Fibroblast of lung (primary cell): ENCODE measurements around the gene CNOT9. TPM values are rescaled to one million over a fixed set of nuclear protein-coding genes. Genes with fewer than 3 reads are reported as not detected.

Experiments
- DNase-seq, 2 donors: peaks; one replicate each; pipeline versions ENCODE4 v3.0.0 to v3.0.0-alpha.2; 2010; ENCODE audit warnings: low read depth in 2 of 2
- H2AFZ ChIP-seq: 2 replicates; pipeline ENCODE4 v1.5.1; 2012; ENCODE audit warnings: low read length, control low read depth, inconsistent platforms
- H3K27ac ChIP-seq: 2 replicates; pipeline ENCODE4 v1.5.1; 2011; ENCODE audit warnings: low read length, control low read depth; ENCODE audit not compliant: insufficient read depth
- H3K27me3 ChIP-seq: 2 replicates; pipeline ENCODE4 v1.5.1; 2011; ENCODE audit warnings: mild to moderate bottlenecking, low read length; ENCODE audit not compliant: control insufficient read depth, insufficient read depth
- H3K36me3 ChIP-seq: 2 replicates; pipeline ENCODE4 v1.5.1; 2011; ENCODE audit warnings: low read length; ENCODE audit not compliant: control insufficient read depth, insufficient read depth
- H3K4me1 ChIP-seq: 2 replicates; pipeline ENCODE4 v1.5.1; 2011; ENCODE audit warnings: low read length; ENCODE audit not compliant: control insufficient read depth, insufficient read depth; ENCODE audit errors: extremely low read depth
- H3K4me2 ChIP-seq: 2 replicates; pipeline ENCODE4 v1.5.1; 2011; ENCODE audit warnings: low read length, control low read depth; ENCODE audit not compliant: insufficient read depth; ENCODE audit errors: extremely low read depth
- H3K4me3 ChIP-seq, 4 experiments: fragments of 200-600 bp in 1 of 4; sonication (generic) in 1 of 4; replicated peaks in 1 of 4; 2 replicates each; pipeline ENCODE4 v1.5.1; 2011 to 2016; ENCODE audit warnings: low read length in 4 of 4, low read depth in 3 of 4, mild to moderate bottlenecking in 3 of 4, control low read depth in 2 of 4, inconsistent platforms in 1 of 4, mixed read lengths in 1 of 4; ENCODE audit not compliant: insufficient read depth in 1 of 4; ENCODE audit errors: control extremely low read depth in 1 of 4
- H3K79me2 ChIP-seq: 2 replicates; pipeline ENCODE4 v1.5.1; 2012; ENCODE audit warnings: mild to moderate bottlenecking, low read length, inconsistent platforms; ENCODE audit not compliant: control insufficient read depth, insufficient read depth
- H3K9ac ChIP-seq: 2 replicates; pipeline ENCODE4 v1.5.1; 2011; ENCODE audit warnings: mild to moderate bottlenecking, low read length, control low read depth; ENCODE audit not compliant: insufficient read depth
- H3K9me3 ChIP-seq: 2 replicates; pipeline ENCODE4 v1.5.1; 2012; ENCODE audit warnings: low read depth, low read length; ENCODE audit not compliant: control insufficient read depth, insufficient read depth
- H4K20me1 ChIP-seq: 2 replicates; pipeline ENCODE4 v1.5.1; 2011; ENCODE audit warnings: low read length; ENCODE audit not compliant: control insufficient read depth, insufficient read depth; ENCODE audit errors: extremely low read depth
- CTCF ChIP-seq, 2 donors: IDR thresholded peaks in 1 of 2; conservative IDR thresholded peaks in 1 of 2; 1 replicate in 1 of 2; 2 replicates in 1 of 2; pipeline ENCODE4 v1.5.1; 2011 to 2012; ENCODE audit warnings: low read length in 2 of 2, control low read depth in 1 of 2, inconsistent platforms in 1 of 2, low read depth in 1 of 2, mild to moderate bottlenecking in 1 of 2
- EZH2 ChIP-seq: IDR thresholded peaks from 2 replicates; pipeline ENCODE4 v1.5.1; 2012; ENCODE audit warnings: low read length, control low read depth, mild to moderate bottlenecking; ENCODE audit errors: missing control alignments
- polyA plus RNA-seq, 2 donors: library from polyadenylated mRNA; depleted of rRNA in 1 of 2; stranded (reverse) in 1 of 2; unstranded in 1 of 2; fragments of >200 nt; gene quantifications; 2 replicates each; pipeline ENCODE4 v1.2.1, GENCODE V29; 2011 to 2012; ENCODE audit warnings: missing spikeins in 1 of 2
- total RNA-seq: library from RNA; depleted of rRNA; stranded (reverse); fragments of >200 nt; gene quantifications from 2 replicates; pipeline ENCODE4 v1.2.1, GENCODE V29; 2014

Gene CNOT9
- total and polyA plus RNA-seq, 2 donors (not counting 1 experiment from before 2014, with no cell fraction given): 31.4 to 45.9 TPM

GRCh38 chr2:218576854-218577253 is 8.2 kb downstream of the CNOT9 start:
- peaks cover 66% of the 10 kb centered on the region for H3K79me2 ChIP-seq
- H4K20me1 ChIP-seq: no peaks in the 10 kb centered on the region
- TF ChIP-seq EZH2 (no peak), CTCF (conservative IDR thresholded peaks at IDR 0.05 in 1 of 2, IDR thresholded peaks at IDR 0.05 in 1 of 2; ENCODE audit: low read depth in 1 of 2, low read length in 2 of 2) (no peak)
- H2AFZ ChIP-seq: no peak overlapping the region
- DNase-seq: no peak
- H3K36me3 ChIP-seq: no peaks in the 10 kb centered on the region
- H3K9me3 ChIP-seq: no peaks in the 10 kb centered on the region
- H3K9ac ChIP-seq: no peak overlapping the region
- H3K4me1 ChIP-seq: no peaks in the 10 kb centered on the region
- no peak overlapping the region for H3K4me2 ChIP-seq
- no peaks in the 10 kb centered on the region for H3K27me3 ChIP-seq
- H3K4me3 ChIP-seq: no peak overlapping the region
- no peak overlapping the region for H3K27ac ChIP-seq

- Histone ChIP-seq H2AFZ (no peak overlapping the region), H3K4me1 (peaks cover 1% of the 10 kb centered on the region), H3K9me3 (no peaks in the 10 kb centered on the region), H4K20me1 (no peaks in the 10 kb centered on the region), H3K36me3 (no peaks in the 10 kb centered on the region), H3K79me2 (peaks cover 58% of the 10 kb centered on the region), H3K4me2 (no peak overlapping the region), H3K9ac (no peak overlapping the region), H3K27me3 (no peaks in the 10 kb centered on the region), H3K27ac (no peak overlapping the region), H3K4me3 (no peak overlapping the region)
- TF ChIP-seq CTCF (conservative IDR thresholded peaks at IDR 0.05 in 1 of 2, IDR thresholded peaks at IDR 0.05 in 1 of 2; ENCODE audit: low read depth in 1 of 2, low read length in 2 of 2): no peak
- no peak for TF ChIP-seq EZH2
- DNase-seq: no peak
Observed at GRCh38 chr2:218577482-218578220, 9.0 kb downstream of the CNOT9 start.

GRCh38 chr2:218578272-218578877 is 9.7 kb downstream of the CNOT9 start:
- H3K27ac ChIP-seq: no peak overlapping the region

More at GRCh38 chr2:218578272-218578877, 9.7 kb downstream of the CNOT9 start:
- Histone ChIP-seq H3K9me3 (no peaks in the 10 kb centered on the region), H4K20me1 (no peaks in the 10 kb centered on the region), H3K9ac (no peak overlapping the region), H2AFZ (no peak overlapping the region), H3K36me3 (peaks cover 3% of the 10 kb centered on the region), H3K4me3 (no peak overlapping the region), H3K4me2 (no peak overlapping the region), H3K4me1 (peaks cover 4% of the 10 kb centered on the region), H3K79me2 (peaks cover 56% of the 10 kb centered on the region), H3K27me3 (no peaks in the 10 kb centered on the region)
- no peak for TF ChIP-seq CTCF (conservative IDR thresholded peaks at IDR 0.05 in 1 of 2, IDR thresholded peaks at IDR 0.05 in 1 of 2; ENCODE audit: low read depth in 1 of 2, low read length in 2 of 2)
- no peak for TF ChIP-seq EZH2
- no peak for DNase-seq
